K562 (cell line): ENCODE measurements around the gene NACC1. TPM values are rescaled to one million over a fixed set of nuclear protein-coding genes. Genes with fewer than 3 reads are reported as not detected.

Experiments used
- CHAMP1 ChIP-seq: fragments of 450-650 bp; IDR thresholded peaks from 2 replicates; pipeline ENCODE4 v1.6.1; 2016; ENCODE audit warnings: mild to moderate bottlenecking
- E2F8 ChIP-seq: fragments of 450-650 bp; IDR thresholded peaks from 2 replicates; pipeline ENCODE4 v1.7.1; 2018; ENCODE audit warnings: mild to moderate bottlenecking, low read depth; ENCODE audit not compliant: partially characterized antibody
- ILK ChIP-seq: fragments of 450-650 bp; IDR thresholded peaks from 2 replicates; pipeline ENCODE4 v1.6.1; 2016; ENCODE audit warnings: missing genetic modification characterization, low read depth, mild to moderate bottlenecking, missing compliant biosample characterization, moderate library complexity, borderline replicate concordance
- LCOR ChIP-seq: sonication (generic); formaldehyde crosslinking; IDR thresholded peaks from 2 replicates; pipeline ENCODE4 v1.8.0; 2022; ENCODE audit warnings: mild to moderate bottlenecking, missing genetic modification reagents
- MCM7 ChIP-seq, 2 experiments: fragments of 450-650 bp; IDR thresholded peaks; 2 replicates each; pipeline ENCODE4 v1.6.1; 2016 to 2018
- NBN ChIP-seq: fragments of 450-650 bp; IDR thresholded peaks from 2 replicates; pipeline ENCODE4 v1.6.1; 2016; ENCODE audit warnings: low read depth, mild to moderate bottlenecking
- NFE2L1 ChIP-seq: fragments of 450-650 bp; IDR thresholded peaks from 2 replicates; pipeline ENCODE4 v1.6.1; 2016; ENCODE audit warnings: missing genetic modification characterization, low read depth, mild to moderate bottlenecking, missing compliant biosample characterization, moderate library complexity, borderline replicate concordance
- PBX2 ChIP-seq, 2 experiments: IDR thresholded peaks in 1 of 2; conservative IDR thresholded peaks in 1 of 2; 2 replicates each; pipeline ENCODE4 v1.6.1; 2016; ENCODE audit warnings: low read depth in 2 of 2, mild to moderate bottlenecking in 1 of 2, missing compliant biosample characterization in 1 of 2, missing genetic modification characterization in 1 of 2, moderate library complexity in 1 of 2
- PKNOX1 ChIP-seq: fragments of 450-650 bp; IDR thresholded peaks from 2 replicates; pipeline ENCODE4 v1.6.1; 2016
- RBFOX2 ChIP-seq: fragments of 200-400 bp; formaldehyde crosslinking; IDR thresholded peaks from 2 replicates; pipeline ENCODE4 v1.6.1; 2017; ENCODE audit warnings: low read depth, mild to moderate bottlenecking, low read length, moderate library complexity
- RUNX1 ChIP-seq: sonication (generic); IDR thresholded peaks from 2 replicates; pipeline ENCODE4 v1.6.1; 2016; ENCODE audit warnings: antibody characterized with exemption, low read depth
- SMAD2 ChIP-seq: fragments of 150-350 bp; IDR thresholded peaks from 2 replicates; pipeline ENCODE4 v1.6.1; 2014; ENCODE audit warnings: low read depth, mild to moderate bottlenecking, low read length
- THRA ChIP-seq: fragments of 450-650 bp; IDR thresholded peaks from 2 replicates; pipeline ENCODE4 v1.6.1; 2017; ENCODE audit warnings: mild to moderate bottlenecking, moderate library complexity
- U2AF2 ChIP-seq: fragments of 200-400 bp; formaldehyde crosslinking; optimal IDR thresholded peaks from 2 replicates; pipeline ENCODE3; 2017; ENCODE audit warnings: low read depth, mild to moderate bottlenecking, low read length
- XRCC4 ChIP-seq: IDR thresholded peaks from one replicate; pipeline ENCODE4 v1.6.1; 2011; ENCODE audit not compliant: insufficient read depth, insufficient read length; ENCODE audit errors: extremely low read depth
- ZNF124 ChIP-seq: sonication (generic); formaldehyde crosslinking; IDR thresholded peaks from 2 replicates; pipeline ENCODE4 v1.8.1; 2022; ENCODE audit warnings: missing genetic modification reagents
- ZNF23 ChIP-seq: fragments of 250-450 bp; sonication (Bioruptor Pico); IDR thresholded peaks from 2 replicates; pipeline ENCODE4 v1.4.0; 2020; ENCODE audit warnings: mild to moderate bottlenecking
- polyA plus RNA-seq, 8 experiments: library from polyadenylated mRNA; depleted of rRNA in 4 of 8; stranded (reverse) in 5 of 8; unstranded in 3 of 8; fragments of >200 nt; fragmentation: Nextera tagmentation in 2 of 8; fragmentation: Illumina TruSeq in 1 of 8; extraction: Ambion mirVana in 2 of 8; extraction: Trizol in 1 of 8; gene quantifications; 2 replicates each; pipeline versions ENCODE4 v1.2.1 to v1.2.3, GENCODE V29; 2011 to 2014; ENCODE audit warnings: inconsistent platforms in 1 of 8, missing spikeins in 1 of 8
- total RNA-seq, 7 experiments: library from RNA; depleted of rRNA in 6 of 7; stranded (reverse); fragments of >200 nt in 6 of 7; fragmentation: Illumina TruSeq in 2 of 7; extraction: Trizol in 2 of 7; gene quantifications; 2 replicates each; pipeline versions ENCODE4 v1.2.1 to v1.2.3, GENCODE V29; 2011 to 2021; ENCODE audit warnings: low replicate concordance in 1 of 7

Gene NACC1
- total and polyA plus RNA-seq, 9 of the 15 experiments (the other 6 are each of a cell fraction or from before 2014, with no cell fraction given), result 0.04 to 96.6 (median 25.8) TPM

- TF ChIP-seq CHAMP1 (no peak), PBX2 (CRISPR knock-in tag; IDR thresholded peaks at IDR 0.05; ENCODE audit: low read depth) (no peak), PBX2 (tag; conservative IDR thresholded peaks at IDR 0.05; ENCODE audit: low read depth) (peak; percentile 56), NFE2L1 (tag) (no peak), XRCC4 (no peak), NBN (0 out of 2 replicates have a peak, but pooled peaks have one; percentile 48), E2F8 (no peak), LCOR (no peak), PKNOX1 (peak; percentile 77), ZNF124 (CRISPR knock-in tag) (no peak), RBFOX2 (peak; percentile 69), RUNX1 (0 out of 2 replicates have a peak, but pooled peaks have one; percentile 29), ILK (tag) (no peak), U2AF2 (no peak), MCM7 (IDR thresholded peaks at IDR 0.05) (no peak), SMAD2 (no peak), THRA (no peak), ZNF23 (CRISPR knock-in tag) (no peak)
These were observed 45.7 kb downstream of the NACC1 start (continued) for GRCh38 chr19:13163609-13164342.
